Measurements from ENCODE around the gene ENTPD8. TPM values are rescaled to one million over a fixed set of nuclear protein-coding genes. Genes with fewer than 3 reads are reported as not detected.

The ENTPD8 gene
- total and polyA plus RNA-seq, 2 of the 4 experiments (the other 2 are of a cell fraction): 0.07 TPM; not detected in 1

DNA sequence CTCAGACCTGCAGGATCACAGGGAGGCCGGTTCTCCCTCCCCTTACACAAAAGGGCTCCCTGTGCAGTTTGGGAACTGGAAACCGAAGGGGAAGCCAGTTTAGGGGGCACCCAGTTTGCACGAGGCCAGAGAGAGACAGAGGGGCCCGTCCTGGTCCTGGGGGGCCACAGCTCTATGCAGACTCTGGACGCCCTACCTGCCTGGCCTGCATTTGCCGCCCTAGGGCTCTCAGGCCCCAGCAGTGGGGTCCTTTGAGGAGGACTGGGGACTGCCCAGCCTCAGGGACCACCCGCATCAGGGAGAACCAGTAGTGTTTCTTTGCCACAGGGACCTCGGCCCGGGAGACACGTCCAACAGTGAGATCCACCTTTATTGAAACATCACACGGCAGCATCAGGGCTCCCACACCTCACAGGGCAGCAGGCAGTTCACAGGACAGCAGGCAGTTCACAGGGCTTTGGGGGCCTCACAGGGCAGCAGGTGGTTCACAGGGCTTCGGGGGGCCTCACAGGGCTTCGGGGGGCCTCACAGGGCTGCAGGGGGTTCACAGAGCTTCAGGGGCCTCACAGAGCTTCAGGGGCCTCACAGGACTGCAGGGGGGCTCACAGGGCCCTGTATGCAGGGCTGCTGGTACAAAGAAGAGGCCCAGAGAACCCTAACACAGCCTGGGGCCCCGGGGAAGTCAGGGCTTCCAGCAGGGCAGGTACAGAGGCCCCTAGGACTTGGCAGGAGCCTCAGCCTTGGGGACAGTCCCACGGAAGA, 18.6 kb upstream of the ENTPD8 start (continued):
- TF ChIP-seq CHD1 (IDR thresholded peaks at IDR 0.05; ENCODE audit: low read depth, low read length) (no peak), MAZ (IDR thresholded peaks at IDR 0.05; ENCODE audit: borderline replicate concordance, low read depth, low read length) (no peak)

- H2AK9ac ChIP-seq (replicated peaks; ENCODE audit: low read depth, low read length, poor library complexity): peak within 1 kb of the TSS; percentile 93
- H3K9me3 ChIP-seq (ENCODE audit: control insufficient read depth, insufficient read depth, low read length): no peaks in the 10 kb centered on the region
- H3K4me3 ChIP-seq (ENCODE audit: insufficient read depth, low read depth, low read length): peak within 1 kb of the TSS; percentile 82
- H3K14ac ChIP-seq (replicated peaks; ENCODE audit: low read depth, low read length): peak within 1 kb of the TSS; percentile 89
- peak within 1 kb of the TSS; percentile 62; the same call in 1 of the 2 replicates for H2BK120ac ChIP-seq (ENCODE audit: low read depth, low read length)
- in situ Hi-C loops (cut with MboI; ENCODE audit: low sequenced_read_pairs): no loop called here
- peaks cover 6 to 39% of the 10 kb centered on the region in 2 experiments; a peak in 3 of 4 replicates for H3K79me1 ChIP-seq (ENCODE audit: low read depth in 1 of 2, low read length in 2 of 2)
- H3K36me3 ChIP-seq (ENCODE audit: control insufficient read depth, insufficient read depth, low read length): peaks cover 23% of the 10 kb centered on the region
- peak within 1 kb of the TSS; percentile 77 for H3K9ac ChIP-seq (ENCODE audit: low read depth, low read length)
- H2BK15ac ChIP-seq (ENCODE audit: low read depth, low read length): peak within 1 kb of the TSS; percentile 62; the same call in 1 of the 3 replicates
- DNase-seq (peak; percentile 86), ATAC-seq (ENCODE audit: low read depth) (peak; percentile 95)
- peak within 1 kb of the TSS; percentile 83 for H3K4ac ChIP-seq (ENCODE audit: low read depth, low read length)
- H3K56ac ChIP-seq (ENCODE audit: extremely low read depth, insufficient read depth, low read length): no peak within 1 kb of the TSS
- H3K4me2 ChIP-seq (ENCODE audit: low read depth, low read length): peak within 1 kb of the TSS; percentile 74
- CTCF ChIA-PET: no interaction called here
- peak within 1 kb of the TSS; percentile 98 to 100 for H4K8ac ChIP-seq (ENCODE audit: low read depth in 2 of 2, low read length in 2 of 2)
- H3K9me1 ChIP-seq (ENCODE audit: insufficient read depth, low read length): no peaks in the 10 kb centered on the region
- peak within 1 kb of the TSS; percentile 53 for H2BK5ac ChIP-seq (ENCODE audit: low read depth, low read length, poor library complexity, severe bottlenecking)
- peak within 1 kb of the TSS; percentile 84 for H3K27ac ChIP-seq (ENCODE audit: insufficient read depth, low read length)
- H2AK5ac ChIP-seq (ENCODE audit: low read depth, low read length): peak within 1 kb of the TSS; percentile 73
- H3K18ac ChIP-seq (ENCODE audit: low read depth, low read length): peak within 1 kb of the TSS; percentile 45; the same call in 1 of the 2 replicates
- intact Hi-C loops (cut with micrococcal nuclease): no loop called here
- H3K27me3 ChIP-seq (ENCODE audit: control insufficient read depth, insufficient read depth, low read length): no peaks in the 10 kb centered on the region
- BruUV-seq (replicated peaks): no TSS peak
- H4K20me1 ChIP-seq (ENCODE audit: insufficient read depth, low read length): peaks cover 37% of the 10 kb centered on the region
- peak within 1 kb of the TSS; percentile 16; the same call in 1 of the 2 replicates for H3K23ac ChIP-seq (ENCODE audit: low read depth, low read length)
- peak within 1 kb of the TSS; percentile 76 for H4K5ac ChIP-seq (ENCODE audit: low read depth, low read length)
- POLR2A ChIA-PET (ENCODE audit: unreplicated experiment): interaction anchor here (0.6 kb wide), 1 partner anchor 580 kb away, joined by 7 read pairs; no protein-coding TSS in a partner anchor
- dilution Hi-C loops (cut with HindIII; ENCODE audit: low sequenced_read_pairs, unreplicated experiment): no loop called here
- 2% methylated on average over 25 of the region's 62 CpGs; no CpG with 5 or more reads in 1 of the 2 experiments for WGBS, 2 experiments (ENCODE audit: extremely low coverage in 2 of 2, insufficient read length in 1 of 2)
- H4K91ac ChIP-seq (ENCODE audit: insufficient read depth, low read depth, low read length): peak within 1 kb of the TSS; percentile 86
- peaks cover 23% of the 10 kb centered on the region for H3K4me1 ChIP-seq (ENCODE audit: control insufficient read depth, insufficient read depth, low read length)
- H2AFZ ChIP-seq (replicated peaks; ENCODE audit: low read length, poor library complexity): peak within 1 kb of the TSS; percentile 100
- H2BK20ac ChIP-seq (ENCODE audit: low read depth, low read length): peak within 1 kb of the TSS; percentile 34; the same call in 1 of the 2 replicates
- TF ChIP-seq POLR2A (IDR thresholded peaks at IDR 0.05; ENCODE audit: low read depth, low read length): peak; percentile 77
- no peak for TF ChIP-seq ELK1 (IDR thresholded peaks at IDR 0.05; ENCODE audit: borderline replicate concordance, low read depth, low read length)
- no peak for TF ChIP-seq FOS (IDR thresholded peaks at IDR 0.05; ENCODE audit: low read depth, low read length)
- no peak for TF ChIP-seq MAFK (IDR thresholded peaks at IDR 0.05; ENCODE audit: low read depth, low read length)
- no peak for TF ChIP-seq RFX5 (IDR thresholded peaks at IDR 0.05; ENCODE audit: low read depth, low read length)
- TF ChIP-seq, protein P1, sequence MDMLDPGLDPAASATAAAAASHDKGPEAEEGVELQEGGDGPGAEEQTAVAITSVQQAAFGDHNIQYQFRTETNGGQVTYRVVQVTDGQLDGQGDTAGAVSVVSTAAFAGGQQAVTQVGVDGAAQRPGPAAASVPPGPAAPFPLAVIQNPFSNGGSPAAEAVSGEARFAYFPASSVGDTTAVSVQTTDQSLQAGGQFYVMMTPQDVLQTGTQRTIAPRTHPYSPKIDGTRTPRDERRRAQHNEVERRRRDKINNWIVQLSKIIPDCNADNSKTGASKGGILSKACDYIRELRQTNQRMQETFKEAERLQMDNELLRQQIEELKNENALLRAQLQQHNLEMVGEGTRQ (IDR thresholded peaks at IDR 0.05; ENCODE audit: low read depth, low read length): peak; percentile 85
- TF ChIP-seq BHLHE40 (IDR thresholded peaks at IDR 0.05; ENCODE audit: low read depth, low read length): peak; percentile 53
- TF ChIP-seq MXI1 (IDR thresholded peaks at IDR 0.05; ENCODE audit: borderline replicate concordance, low read depth, low read length): 0 out of 2 replicates have a peak, but pooled peaks have one; percentile 37
- TF ChIP-seq, protein P2, sequence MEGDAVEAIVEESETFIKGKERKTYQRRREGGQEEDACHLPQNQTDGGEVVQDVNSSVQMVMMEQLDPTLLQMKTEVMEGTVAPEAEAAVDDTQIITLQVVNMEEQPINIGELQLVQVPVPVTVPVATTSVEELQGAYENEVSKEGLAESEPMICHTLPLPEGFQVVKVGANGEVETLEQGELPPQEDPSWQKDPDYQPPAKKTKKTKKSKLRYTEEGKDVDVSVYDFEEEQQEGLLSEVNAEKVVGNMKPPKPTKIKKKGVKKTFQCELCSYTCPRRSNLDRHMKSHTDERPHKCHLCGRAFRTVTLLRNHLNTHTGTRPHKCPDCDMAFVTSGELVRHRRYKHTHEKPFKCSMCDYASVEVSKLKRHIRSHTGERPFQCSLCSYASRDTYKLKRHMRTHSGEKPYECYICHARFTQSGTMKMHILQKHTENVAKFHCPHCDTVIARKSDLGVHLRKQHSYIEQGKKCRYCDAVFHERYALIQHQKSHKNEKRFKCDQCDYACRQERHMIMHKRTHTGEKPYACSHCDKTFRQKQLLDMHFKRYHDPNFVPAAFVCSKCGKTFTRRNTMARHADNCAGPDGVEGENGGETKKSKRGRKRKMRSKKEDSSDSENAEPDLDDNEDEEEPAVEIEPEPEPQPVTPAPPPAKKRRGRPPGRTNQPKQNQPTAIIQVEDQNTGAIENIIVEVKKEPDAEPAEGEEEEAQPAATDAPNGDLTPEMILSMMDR (conservative IDR thresholded peaks at IDR 0.05; ENCODE audit: low read depth, low read length): no peak
- TF ChIP-seq MAZ (IDR thresholded peaks at IDR 0.05; ENCODE audit: borderline replicate concordance, low read depth, low read length): peak; percentile 83; the same call in 1 of the 2 replicates
These were observed 18.0 kb upstream of the ENTPD8 start, which contains the start of gene NSMF for GRCh38 chr9:137459152-137459600. TSS of gene NSMF (minus strand) at chr9:137459334. CDS start at chr9:137459102, 232 bp downstream.

All from IMR-90 (cell line).